ENCODE results near the gene ZNF19. TPM values are rescaled to one million over a fixed set of nuclear protein-coding genes. Genes with fewer than 3 reads are reported as not detected.
"Not testable (repeated sequence)": the region's sequence is repeated elsewhere in the genome, so short reads cannot be mapped to it uniquely, and the experiment has no call there.

The ZNF19 gene
- total RNA-seq, 8 experiments from 2014 or later = 2.5 to 27.6 (median 8.1) TPM

DNA sequence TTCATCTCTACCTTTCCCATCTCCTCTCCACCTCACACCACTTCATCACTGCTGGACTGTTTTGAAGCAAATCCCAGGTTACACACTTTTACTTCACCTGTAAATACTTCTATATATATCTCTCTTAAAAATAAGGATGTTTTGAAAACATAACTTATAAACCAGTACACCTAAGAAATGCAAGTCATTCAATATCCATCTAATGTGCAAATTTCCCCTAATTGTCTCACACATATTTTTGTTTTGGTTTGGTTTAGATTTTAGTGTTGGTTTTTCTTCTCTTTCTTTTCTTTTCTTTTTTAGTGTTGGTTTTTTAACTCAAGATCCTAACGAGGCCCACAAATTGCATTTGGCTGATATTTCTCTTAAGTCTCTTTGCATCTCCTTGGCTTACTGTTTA is 17.9 kb upstream of the ZNF19 start:
- H3K27ac ChIP-seq = no peak overlapping the region
- ATAC-seq (replicated peaks in 6 of 8) = no peak
- H3K4me1 ChIP-seq (replicated peaks in 1 of 2) = no peaks in the 10 kb centered on the region
- 0 to 80% (median 43%) methylated on average over 1 of the region's 1 CpG for WGBS, 10 experiments
- in situ Hi-C loops (cut with MboI; ENCODE audit: low pct_unique_long_range_greater_than_20kb in 2 of 9, low sequenced_read_pairs in 9 of 9, unreplicated experiment in 9 of 9) = loop anchor here in 1 of 9 experiments (10.0 kb wide), 1 partner anchor 92 kb away; no protein-coding TSS in a partner anchor
- no peak overlapping the region for H3K4me3 ChIP-seq

DNA sequence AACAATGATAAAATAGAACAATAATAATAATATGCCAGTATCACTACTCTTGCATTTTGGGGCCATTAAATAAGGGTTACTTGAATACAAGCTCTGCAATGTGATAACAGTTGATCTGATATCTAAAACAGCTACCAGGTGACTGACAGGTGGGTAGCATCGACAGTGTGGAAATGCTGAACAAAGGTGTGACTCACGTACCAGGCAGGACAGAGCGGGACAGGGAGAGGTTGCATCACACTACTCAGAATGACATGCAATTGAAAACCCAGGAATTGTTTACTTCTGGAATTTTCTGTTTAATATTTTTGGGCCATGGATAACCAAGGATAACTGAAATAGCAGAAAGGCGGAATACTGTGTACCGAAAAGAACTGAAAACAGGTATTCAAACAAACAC is 15.8 kb upstream of the ZNF19 start:
- in situ Hi-C loops (cut with MboI; ENCODE audit: low pct_unique_long_range_greater_than_20kb in 2 of 9, low sequenced_read_pairs in 9 of 9, unreplicated experiment in 9 of 9) = loop anchor here in 1 of 9 experiments (10.0 kb wide), 1 partner anchor 90 kb away; no protein-coding TSS in a partner anchor

DNA sequence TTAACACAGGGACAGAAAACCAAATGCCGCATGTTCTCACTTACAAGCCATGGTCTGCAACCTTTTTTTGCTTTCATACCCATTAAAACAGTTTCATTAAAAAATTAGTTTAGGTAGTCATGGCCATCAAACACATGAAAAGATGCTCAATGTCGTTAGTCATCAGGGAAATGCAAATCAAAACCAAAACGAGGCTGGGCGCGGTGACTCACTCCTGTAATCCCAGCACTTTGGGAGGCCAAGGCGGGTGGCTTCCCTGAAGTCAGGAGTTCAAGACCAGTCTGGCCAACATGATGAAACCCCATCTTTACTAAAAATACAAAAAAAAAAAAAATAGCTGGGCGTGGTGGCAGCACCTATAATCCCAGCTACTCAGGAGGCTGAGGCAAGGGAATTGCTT is 14.9 kb upstream of the ZNF19 start:
- not testable (repeated sequence) for H3K4me1 ChIP-seq (replicated peaks in 1 of 2); H3K4me3 ChIP-seq; H3K27ac ChIP-seq; ATAC-seq (replicated peaks in 6 of 8)
- in situ Hi-C loops (cut with MboI; ENCODE audit: low pct_unique_long_range_greater_than_20kb in 2 of 9, low sequenced_read_pairs in 9 of 9, unreplicated experiment in 9 of 9) = loop anchor here in 1 of 9 experiments (10.0 kb wide), 1 partner anchor 89 kb away; no protein-coding TSS in a partner anchor
- WGBS, 10 experiments = 29 to 81% (median 50%) methylated on average over 1 to 7 of the region's 7 CpGs; no CpG with 5 or more reads in 1 of the 10 experiments

More for the DNA sequence above, 15.8 kb upstream of the ZNF19 start:
- Histone ChIP-seq H3K4me3 (no peak overlapping the region), H3K4me1 (replicated peaks in 1 of 2) (no peaks in the 10 kb centered on the region), H3K27ac (no peak overlapping the region)
- ATAC-seq (replicated peaks in 6 of 8) = no peak
- WGBS, 10 experiments = 58 to 100% (median 90%) methylated on average over 2 to 5 of the region's 5 CpGs; no CpG with 5 or more reads in 1 of the 10 experiments

DNA sequence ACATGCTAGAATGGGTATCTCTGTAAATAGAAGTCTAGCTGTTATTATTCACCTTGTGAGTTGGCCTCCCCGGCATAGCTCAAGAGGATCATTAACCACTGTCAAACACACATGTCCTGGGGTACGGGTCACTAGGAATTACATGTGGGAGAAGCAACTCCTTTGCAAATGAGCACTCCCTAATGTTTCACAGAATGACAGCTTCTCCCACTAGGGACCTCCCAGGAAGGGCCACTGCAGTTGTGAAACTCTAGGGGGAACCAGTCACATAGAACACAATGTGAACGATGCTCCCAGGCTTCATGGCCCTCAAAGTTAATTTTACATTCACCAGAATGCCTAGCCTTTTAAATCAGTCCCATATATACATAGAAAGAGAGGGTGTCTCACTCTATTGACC is 12.4 kb upstream of the ZNF19 start:
- Histone ChIP-seq H3K4me3 (no peak overlapping the region), H3K4me1 (replicated peaks in 1 of 2) (no peaks in the 10 kb centered on the region), H3K27ac (no peak overlapping the region)
- 0 to 71% (median 42%) methylated on average over 1 to 3 of the region's 3 CpGs; no CpG with 5 or more reads in 3 of the 10 experiments for WGBS, 10 experiments
- no peak for ATAC-seq (replicated peaks in 6 of 8)
- in situ Hi-C loops (cut with MboI; ENCODE audit: low pct_unique_long_range_greater_than_20kb in 2 of 9, low sequenced_read_pairs in 9 of 9, unreplicated experiment in 9 of 9) = loop anchor here in 1 of 9 experiments (10.0 kb wide), 1 partner anchor 87 kb away; no protein-coding TSS in a partner anchor

DNA sequence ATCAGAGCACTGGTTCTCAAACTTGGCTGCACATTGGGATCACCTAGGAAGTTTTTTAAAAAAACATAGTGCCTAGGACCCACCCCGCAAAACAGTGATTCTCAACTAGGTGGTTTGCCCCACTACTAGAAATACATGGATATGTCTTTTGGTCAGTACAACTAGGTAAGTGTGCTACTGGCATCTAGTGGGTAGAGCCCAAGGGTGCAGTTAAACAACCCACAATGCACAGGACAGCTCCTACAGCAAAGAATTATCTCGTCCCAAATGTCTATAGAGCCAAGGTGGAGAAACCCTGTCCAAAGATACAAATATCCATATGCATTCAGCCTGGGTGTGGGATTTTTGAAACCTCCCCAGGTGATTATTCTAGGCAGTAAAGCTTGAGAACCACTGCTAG is 11.8 kb upstream of the ZNF19 start:
- in situ Hi-C loops (cut with MboI; ENCODE audit: low pct_unique_long_range_greater_than_20kb in 2 of 9, low sequenced_read_pairs in 9 of 9, unreplicated experiment in 9 of 9) = loop anchor here in 1 of 9 experiments (10.0 kb wide), 1 partner anchor 86 kb away; no protein-coding TSS in a partner anchor
- Histone ChIP-seq H3K4me1 (replicated peaks in 1 of 2) (no peaks in the 10 kb centered on the region), H3K4me3 (no peak overlapping the region), H3K27ac (no peak overlapping the region)
- 0 to 100% (median 47%) methylated on average over 1 to 2 of the region's 2 CpGs; no CpG with 5 or more reads in 4 of the 10 experiments for WGBS, 10 experiments
- no peak for ATAC-seq (replicated peaks in 6 of 8)

DNA sequence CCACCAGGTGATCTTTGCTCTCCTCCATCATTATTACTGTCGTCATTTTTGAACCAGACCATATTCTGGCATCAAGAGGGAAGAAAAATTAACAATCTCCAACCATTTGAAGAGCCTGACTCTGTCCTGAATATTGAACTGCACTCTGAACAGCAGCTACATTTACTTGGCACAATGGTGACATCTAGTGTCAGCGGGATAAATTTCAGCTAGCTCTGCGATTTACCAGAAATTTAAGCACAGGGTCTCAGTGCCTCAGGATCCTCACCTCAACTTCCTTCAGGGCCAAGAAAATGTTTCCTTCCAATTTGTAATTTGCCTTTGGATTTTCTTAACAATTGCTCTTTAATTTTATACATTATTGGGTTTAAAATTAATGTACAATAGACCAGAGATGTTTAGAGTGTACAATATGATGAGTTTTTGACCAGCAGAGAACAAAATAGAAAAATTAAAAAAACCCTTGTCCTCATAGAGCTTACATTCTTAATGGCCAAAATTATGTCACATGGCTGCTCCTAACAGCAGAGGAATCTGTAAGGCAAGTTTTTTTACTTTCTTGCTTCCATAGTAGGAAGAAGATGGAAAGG is 10.7 kb upstream of the ZNF19 start:
- in situ Hi-C loops (cut with MboI; ENCODE audit: low pct_unique_long_range_greater_than_20kb in 2 of 9, low sequenced_read_pairs in 9 of 9, unreplicated experiment in 9 of 9) = loop anchor here in 1 of 9 experiments (10.0 kb wide), 1 partner anchor 85 kb away; no protein-coding TSS in a partner anchor
- Histone ChIP-seq H3K4me1 (replicated peaks in 1 of 2) (no peaks in the 10 kb centered on the region), H3K4me3 (no peak overlapping the region), H3K27ac (no peak overlapping the region)
- ATAC-seq (replicated peaks in 6 of 8) = peak in 7 of 8 experiments; percentile 57 to 85 (median 68)
- WGBS, 10 experiments = 0 to 11% (median 0%) methylated on average over 1 to 3 of the region's 3 CpGs; no CpG with 5 or more reads in 1 of the 10 experiments

DNA sequence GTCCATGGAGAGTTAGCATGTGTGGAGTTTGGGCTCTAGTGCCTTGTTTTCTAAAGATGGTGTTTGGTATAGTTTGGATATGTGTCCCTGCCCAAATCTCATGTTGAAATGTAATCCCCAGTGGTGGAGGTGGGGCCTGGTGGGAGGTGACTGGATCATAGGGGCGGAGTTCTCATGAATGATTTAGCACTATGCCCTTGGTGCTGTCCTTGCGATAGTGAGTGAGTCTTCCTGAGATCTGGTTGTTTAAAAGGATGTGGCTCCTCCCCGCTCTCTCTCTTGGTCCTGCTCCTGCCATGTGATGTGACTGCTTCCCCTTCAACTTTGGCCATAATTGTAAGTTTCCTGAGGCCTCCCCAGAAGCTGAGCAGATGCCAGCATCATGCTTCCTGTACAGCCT is 8.9 kb upstream of the ZNF19 start:
- H3K4me1 ChIP-seq (replicated peaks in 1 of 2) = no peaks in the 10 kb centered on the region
- WGBS, 10 experiments = 0 to 89% (median 20%) methylated on average over 1 to 3 of the region's 3 CpGs; no CpG with 5 or more reads in 7 of the 10 experiments
- in situ Hi-C loops (cut with MboI; ENCODE audit: low pct_unique_long_range_greater_than_20kb in 2 of 9, low sequenced_read_pairs in 9 of 9, unreplicated experiment in 9 of 9) = no loop called here
- no peak overlapping the region for H3K27ac ChIP-seq
- ATAC-seq (replicated peaks in 6 of 8) = no peak
- no peak overlapping the region for H3K4me3 ChIP-seq

DNA sequence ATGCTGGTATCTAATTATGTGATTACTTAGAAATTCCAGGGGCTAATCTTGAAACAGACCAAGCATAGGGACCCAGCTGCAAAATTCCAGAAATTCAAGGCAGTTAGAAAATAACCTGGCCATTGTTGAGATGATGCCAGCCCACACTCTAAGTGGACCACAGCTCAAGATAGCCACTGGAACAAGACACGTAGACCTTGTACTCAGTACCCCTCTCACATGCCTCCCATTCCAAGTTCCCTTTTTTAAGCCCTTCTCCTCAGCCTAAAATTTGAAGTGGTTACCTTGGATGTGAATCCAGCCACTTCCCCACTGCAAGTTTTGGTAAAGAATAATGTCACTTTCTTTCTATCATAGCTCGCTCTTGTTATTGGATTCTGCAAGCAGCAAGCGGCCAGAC is 4.1 kb upstream of the ZNF19 start:
- H3K4me1 ChIP-seq (replicated peaks in 1 of 2) = no peaks in the 10 kb centered on the region
- H3K4me3 ChIP-seq = no peak overlapping the region
- H3K27ac ChIP-seq = no peak overlapping the region
- 40 to 93% (median 71%) methylated on average over 1 to 3 of the region's 3 CpGs; no CpG with 5 or more reads in 2 of the 10 experiments for WGBS, 10 experiments
- no peak for ATAC-seq (replicated peaks in 6 of 8)
- in situ Hi-C loops (cut with MboI; ENCODE audit: low pct_unique_long_range_greater_than_20kb in 2 of 9, low sequenced_read_pairs in 9 of 9, unreplicated experiment in 9 of 9) = no loop called here

DNA sequence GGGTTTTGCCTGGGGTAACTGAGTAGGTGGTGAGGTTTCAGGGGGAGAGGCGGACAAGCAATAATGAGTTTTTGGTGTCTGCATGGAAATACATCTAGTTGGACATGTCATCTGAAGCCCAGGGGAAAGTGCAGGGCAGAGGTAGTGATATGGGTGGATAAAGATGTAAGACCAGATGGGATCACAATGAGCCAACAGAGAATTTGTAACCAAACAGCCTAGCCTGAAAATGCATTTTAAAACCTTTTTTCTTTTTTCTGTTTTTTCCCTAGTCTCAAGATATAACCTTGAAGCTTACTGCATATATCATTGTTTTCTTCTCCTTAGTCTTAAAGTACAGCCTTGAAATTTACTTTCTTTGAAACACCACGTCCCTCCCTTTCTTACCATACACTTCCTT is 3.7 kb upstream of the ZNF19 start:
- in situ Hi-C loops (cut with MboI; ENCODE audit: low pct_unique_long_range_greater_than_20kb in 2 of 9, low sequenced_read_pairs in 9 of 9, unreplicated experiment in 9 of 9) = no loop called here
- Histone ChIP-seq H3K27ac (no peak overlapping the region), H3K4me1 (replicated peaks in 1 of 2) (no peaks in the 10 kb centered on the region), H3K4me3 (no peak overlapping the region)
- 20 to 88% (median 67%) methylated on average over 1 to 2 of the region's 2 CpGs; no CpG with 5 or more reads in 1 of the 10 experiments for WGBS, 10 experiments
- no peak for ATAC-seq (replicated peaks in 6 of 8)

DNA sequence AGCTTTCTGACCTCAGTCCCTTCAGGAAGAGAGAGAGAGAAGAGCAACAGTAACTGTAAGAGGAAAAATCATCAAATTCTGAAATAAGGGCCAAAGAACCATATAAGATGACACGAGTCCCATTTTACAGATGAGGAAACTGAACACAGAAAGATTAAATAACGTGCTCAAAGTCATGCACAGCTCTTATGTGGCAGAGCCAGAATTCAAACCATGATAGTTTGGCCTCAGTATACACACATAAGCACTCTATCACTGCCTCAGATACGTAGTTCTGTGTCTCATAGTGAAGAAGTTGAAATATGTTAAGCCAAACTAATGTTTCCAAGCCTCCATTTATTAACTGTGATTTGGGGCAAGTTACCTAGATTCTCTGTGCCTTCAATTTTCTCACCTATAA is 1.9 kb upstream of the ZNF19 start:
- in situ Hi-C loops (cut with MboI; ENCODE audit: low pct_unique_long_range_greater_than_20kb in 2 of 9, low sequenced_read_pairs in 9 of 9, unreplicated experiment in 9 of 9) = no loop called here
- 13 to 60% (median 37%) methylated on average over 1 to 3 of the region's 3 CpGs; no CpG with 5 or more reads in 4 of the 10 experiments for WGBS, 10 experiments
- no peaks in the 10 kb centered on the region for H3K4me1 ChIP-seq (replicated peaks in 1 of 2)
- no peak overlapping the region for H3K27ac ChIP-seq
- no peak overlapping the region for H3K4me3 ChIP-seq
- ATAC-seq (replicated peaks in 6 of 8) = no peak

DNA sequence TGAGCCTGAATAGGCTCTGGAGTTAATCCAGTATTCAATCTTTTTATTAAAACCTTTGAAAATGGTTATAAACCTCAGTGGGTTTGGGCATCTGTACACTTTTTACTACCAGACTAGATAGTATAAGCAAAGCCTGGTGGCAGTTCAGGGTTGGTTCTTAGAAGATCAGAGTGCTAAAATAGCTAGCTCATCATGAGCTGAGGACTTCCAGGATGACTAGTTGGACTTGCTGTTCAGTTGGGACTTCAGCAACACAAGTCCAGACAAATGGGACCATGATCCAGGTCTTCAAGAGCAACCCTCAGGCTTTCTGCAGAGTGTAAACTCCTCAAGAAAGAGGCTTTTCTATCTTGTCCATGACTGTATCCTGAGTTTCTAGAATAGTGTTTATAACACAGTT is 1.2 kb upstream of the ZNF19 start:
- Histone ChIP-seq H3K4me1 (replicated peaks in 1 of 2) (no peaks in the 10 kb centered on the region), H3K27ac (no peak overlapping the region), H3K4me3 (no peak overlapping the region)
- in situ Hi-C loops (cut with MboI; ENCODE audit: low pct_unique_long_range_greater_than_20kb in 2 of 9, low sequenced_read_pairs in 9 of 9, unreplicated experiment in 9 of 9) = no loop called here
- no peak for ATAC-seq (replicated peaks in 6 of 8)

DNA sequence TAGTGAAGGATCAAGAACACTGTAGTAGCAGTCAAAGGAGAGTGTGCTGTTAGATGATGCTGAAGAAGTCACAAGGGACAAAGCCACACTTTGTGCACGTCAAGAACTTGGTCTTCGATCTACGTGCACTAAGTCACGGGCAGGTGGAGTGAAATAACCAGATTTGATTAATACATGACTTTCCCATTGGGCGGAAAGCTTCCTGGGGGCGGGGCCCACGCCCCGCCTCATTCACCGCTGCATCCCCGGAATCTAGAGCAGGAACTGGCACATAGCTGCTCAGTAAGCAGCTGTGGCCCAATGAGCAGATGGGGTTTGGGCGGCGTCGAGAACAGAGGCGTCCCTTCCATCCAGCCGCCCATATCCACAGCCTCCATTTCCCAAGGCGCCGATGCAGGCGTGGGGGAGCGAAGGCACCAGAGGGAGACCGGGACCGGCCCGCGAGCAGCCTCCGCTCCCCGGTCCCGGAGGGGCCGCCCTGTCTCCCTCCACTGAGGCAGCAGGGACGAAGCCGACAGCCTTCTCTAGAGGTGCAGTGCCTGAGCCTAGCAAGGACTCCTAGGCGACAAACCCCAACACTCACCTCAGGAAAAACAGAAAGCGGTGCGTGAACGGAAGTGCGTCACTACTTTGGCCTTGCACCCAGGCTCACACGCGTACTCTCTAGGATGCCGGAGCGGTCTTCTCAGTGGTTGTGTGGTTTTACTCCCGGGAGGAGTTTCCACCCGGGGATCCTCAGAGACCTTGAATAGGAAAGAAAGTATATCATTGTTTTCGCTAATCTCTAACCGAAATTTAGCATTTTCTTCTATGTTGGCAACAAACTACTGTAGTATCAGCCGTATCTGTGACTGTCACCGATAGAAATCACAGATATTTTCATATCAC is 4.9 kb downstream of the ZNF19 start:
- in situ Hi-C loops (cut with MboI; ENCODE audit: low pct_unique_long_range_greater_than_20kb in 2 of 9, low sequenced_read_pairs in 9 of 9, unreplicated experiment in 9 of 9) = no loop called here
- peak overlapping the region; percentile 78 to 96 (median 91) for H3K4me3 ChIP-seq
- WGBS, 10 experiments = 0 to 10% (median 0%) methylated on average over 1 to 16 of the region's 44 CpGs
- peak overlapping the region; percentile 93 for H3K27ac ChIP-seq
- H3K4me1 ChIP-seq (replicated peaks in 1 of 2) = peaks cover 0 to 7% of the 10 kb centered on the region in 2 donors
- peak; percentile 94 to 97 (median 96) for ATAC-seq (replicated peaks in 6 of 8)

DNA sequence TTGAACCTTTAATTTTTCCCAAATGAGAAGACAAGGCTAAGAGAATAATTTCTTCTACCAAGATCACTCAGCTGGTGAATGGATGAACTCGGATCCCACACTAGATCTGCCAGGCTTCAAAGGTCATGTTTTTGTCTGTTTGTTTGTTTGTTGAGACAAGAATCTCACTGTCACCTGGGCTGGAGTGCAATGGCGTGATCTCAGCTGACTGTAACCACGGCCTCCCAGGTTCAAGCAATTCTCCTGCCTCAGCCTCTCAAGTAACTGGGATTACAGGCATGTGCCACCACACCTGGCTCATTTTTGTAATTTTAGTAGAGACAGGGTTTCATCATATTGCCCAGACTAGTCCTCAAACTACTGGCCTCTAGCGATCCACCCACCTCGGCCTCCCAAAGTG is 6.6 kb downstream of the ZNF19 start:
- ATAC-seq (replicated peaks in 6 of 8) = no peak
- in situ Hi-C loops (cut with MboI; ENCODE audit: low pct_unique_long_range_greater_than_20kb in 2 of 9, low sequenced_read_pairs in 9 of 9, unreplicated experiment in 9 of 9) = no loop called here
- H3K4me1 ChIP-seq (replicated peaks in 1 of 2) = peaks cover 0 to 7% of the 10 kb centered on the region in 2 donors
- no peak overlapping the region for H3K4me3 ChIP-seq
- H3K27ac ChIP-seq = no peak overlapping the region
- 25 to 100% (median 86%) methylated on average over 1 to 5 of the region's 5 CpGs; no CpG with 5 or more reads in 1 of the 10 experiments for WGBS, 10 experiments
